BJ (cell line): ENCODE measurements around the gene KCNIP1. TPM values are rescaled to one million over a fixed set of nuclear protein-coding genes. Genes with fewer than 3 reads are reported as not detected.

Source experiments
- CTCF ChIA-PET: fragments of 350-600 bp; formaldehyde crosslinking; extraction: SDS; loops from one replicate; lab custom pipeline; 2021; ENCODE audit warnings: antibody characterized with exemption, inconsistent platforms; lab: Yijun Ruan, JAX
- POLR2A ChIA-PET: fragments of 300-600 bp; sonication (Branson Sonifier 250); formaldehyde crosslinking; extraction: SDS; loops from one replicate; lab custom pipeline; 2021; ENCODE audit warnings: antibody characterized with exemption; lab: Charles Lee
- DNase-seq: peaks from one replicate; pipeline ENCODE4 v3.0.0-alpha.2; 2011; ENCODE audit warnings: low read depth
- H3K27me3 ChIP-seq: 2 replicates; pipeline ENCODE4 v1.6.0; 2011; ENCODE audit warnings: low read length; ENCODE audit not compliant: control insufficient read depth, insufficient read depth
- H3K36me3 ChIP-seq: 2 replicates; pipeline ENCODE4 v1.5.1; 2011; ENCODE audit warnings: low read length; ENCODE audit not compliant: control insufficient read depth, insufficient read depth
- H3K4me3 ChIP-seq: 2 replicates; pipeline ENCODE4 v1.5.1; 2011; ENCODE audit warnings: low read depth, mild to moderate bottlenecking, control low read depth, low read length
- polyA plus RNA-seq: library from polyadenylated mRNA; depleted of rRNA; stranded (reverse); fragments of >200 nt; gene quantifications from 2 replicates; pipeline ENCODE4 v1.2.3, GENCODE V29; 2011
- TF ChIP-seq, protein P1 (sequence below): IDR thresholded peaks from 2 replicates; pipeline ENCODE4 v1.5.1; 2011; ENCODE audit warnings: low read depth, mild to moderate bottlenecking, control low read depth, inconsistent platforms, low read length, moderate library complexity; ENCODE audit not compliant: insufficient read depth

KCNIP1 gene
- polyA plus RNA-seq, 1 experiment = not detected

DNA sequence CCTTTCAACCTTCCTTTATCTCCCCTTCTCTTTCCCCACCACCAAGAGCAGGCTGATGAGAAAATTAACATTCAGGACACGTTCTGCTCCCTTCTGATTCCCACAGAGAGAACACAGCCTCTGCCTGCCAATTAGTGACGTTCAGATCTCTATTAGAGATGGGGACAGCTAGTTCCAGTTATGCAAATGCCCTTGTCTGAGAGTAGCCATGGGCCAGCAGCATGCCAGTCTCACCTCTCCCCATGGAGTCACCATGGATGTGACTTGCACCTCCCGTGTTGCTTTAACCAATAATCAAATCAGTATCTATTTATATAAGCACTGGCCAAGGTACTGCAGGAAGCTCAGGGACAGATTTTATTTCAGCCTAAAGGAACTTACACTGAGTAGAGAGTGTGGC, 61.3 kb downstream of the KCNIP1 start:
- Histone ChIP-seq H3K4me3 (no peak overlapping the region), H3K27me3 (peaks cover under 1% of the 10 kb centered on the region; the same call in 1 of the 2 replicates), H3K36me3 (no peaks in the 10 kb centered on the region)
- ChIA-PET POLR2A (no interaction called here), CTCF (interaction anchor here (1.1 kb wide), 1 partner anchor 68 kb away, joined by 3 read pairs; no protein-coding TSS in a partner anchor)
- DNase-seq = no peak
- TF ChIP-seq, protein P1, sequence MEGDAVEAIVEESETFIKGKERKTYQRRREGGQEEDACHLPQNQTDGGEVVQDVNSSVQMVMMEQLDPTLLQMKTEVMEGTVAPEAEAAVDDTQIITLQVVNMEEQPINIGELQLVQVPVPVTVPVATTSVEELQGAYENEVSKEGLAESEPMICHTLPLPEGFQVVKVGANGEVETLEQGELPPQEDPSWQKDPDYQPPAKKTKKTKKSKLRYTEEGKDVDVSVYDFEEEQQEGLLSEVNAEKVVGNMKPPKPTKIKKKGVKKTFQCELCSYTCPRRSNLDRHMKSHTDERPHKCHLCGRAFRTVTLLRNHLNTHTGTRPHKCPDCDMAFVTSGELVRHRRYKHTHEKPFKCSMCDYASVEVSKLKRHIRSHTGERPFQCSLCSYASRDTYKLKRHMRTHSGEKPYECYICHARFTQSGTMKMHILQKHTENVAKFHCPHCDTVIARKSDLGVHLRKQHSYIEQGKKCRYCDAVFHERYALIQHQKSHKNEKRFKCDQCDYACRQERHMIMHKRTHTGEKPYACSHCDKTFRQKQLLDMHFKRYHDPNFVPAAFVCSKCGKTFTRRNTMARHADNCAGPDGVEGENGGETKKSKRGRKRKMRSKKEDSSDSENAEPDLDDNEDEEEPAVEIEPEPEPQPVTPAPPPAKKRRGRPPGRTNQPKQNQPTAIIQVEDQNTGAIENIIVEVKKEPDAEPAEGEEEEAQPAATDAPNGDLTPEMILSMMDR = no peak

DNA sequence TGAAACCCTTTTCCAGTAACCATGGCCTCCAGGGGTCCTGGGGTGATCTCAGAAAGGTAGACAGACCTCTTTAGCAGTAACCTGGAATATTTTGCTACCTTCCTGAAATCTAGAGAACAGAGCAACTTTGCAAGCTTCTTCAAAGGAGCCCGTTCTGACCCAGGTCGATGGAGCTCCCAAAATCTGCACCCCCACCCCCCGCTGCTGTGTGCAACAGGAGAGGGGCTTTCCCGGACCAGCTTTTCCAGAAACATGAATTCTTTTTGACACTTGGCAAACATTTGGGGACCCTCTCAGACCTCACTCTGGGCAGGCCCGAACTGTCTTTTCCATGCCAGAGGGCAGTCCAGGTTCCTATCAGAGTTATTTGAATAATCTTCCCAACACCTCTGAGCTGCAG, 65.3 kb downstream of the KCNIP1 start:
- POLR2A ChIA-PET = no interaction called here
- CTCF ChIA-PET = no interaction called here
- TF ChIP-seq, protein P1 = no peak

DNA sequence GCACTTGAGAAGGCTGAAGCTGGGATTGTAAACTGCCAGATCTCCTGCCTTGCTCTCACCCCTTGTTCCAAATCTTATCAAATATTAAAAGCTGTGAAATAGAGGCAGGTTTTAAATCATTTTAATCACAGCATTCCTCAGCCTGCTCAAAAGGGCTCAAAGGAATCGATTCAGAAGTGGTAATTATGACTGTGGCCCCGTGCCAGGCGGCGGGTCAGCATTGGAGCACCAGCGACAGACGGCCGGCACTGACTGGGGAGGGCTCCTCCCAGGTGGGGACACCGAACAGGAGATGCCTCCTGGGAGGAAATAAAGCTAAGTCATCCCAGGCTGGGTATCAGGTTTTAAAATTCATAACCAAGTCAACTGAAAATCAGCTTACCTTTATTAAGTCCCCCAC, 66.7 kb downstream of the KCNIP1 start:
- no peak overlapping the region for H3K4me3 ChIP-seq
- DNase-seq = no peak
- no peaks in the 10 kb centered on the region; the same call in 1 of the 2 replicates for H3K27me3 ChIP-seq
- CTCF ChIA-PET = interaction anchor here (0.6 to 1.1 kb wide), 3 partner anchors 50 to 232 kb away, joined by 3 to 4 read pairs (median 3); no protein-coding TSS in a partner anchor
- TF ChIP-seq, protein P1 = no peak
- POLR2A ChIA-PET = no interaction called here
- H3K36me3 ChIP-seq = no peaks in the 10 kb centered on the region

More for the DNA sequence above, 65.3 kb downstream of the KCNIP1 start:
- Histone ChIP-seq H3K4me3 (no peak overlapping the region), H3K36me3 (no peaks in the 10 kb centered on the region), H3K27me3 (no peaks in the 10 kb centered on the region; the same call in 1 of the 2 replicates)
- no peak for DNase-seq

DNA sequence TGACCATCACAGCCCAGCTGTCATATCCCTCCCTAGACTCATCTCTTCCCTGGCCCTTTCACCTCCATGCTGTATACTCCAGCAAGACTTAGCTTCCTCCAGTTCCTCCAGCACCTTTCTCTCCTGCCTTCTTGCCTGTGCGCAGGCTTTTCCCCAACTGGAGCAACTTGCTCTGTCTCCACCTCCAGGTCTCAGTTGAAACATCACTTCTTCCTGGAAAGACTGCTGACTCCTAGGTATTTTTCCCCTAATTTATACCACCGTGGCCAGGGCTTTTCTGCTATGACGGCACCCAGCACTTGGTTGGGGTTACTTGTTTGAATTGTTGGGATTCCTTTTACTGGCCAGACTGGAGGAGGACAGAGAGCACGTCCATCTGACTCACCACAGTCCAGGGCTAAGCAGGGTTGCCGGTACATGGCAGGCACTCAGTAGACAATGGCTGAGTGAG, 67.5 kb downstream of the KCNIP1 start:
- Histone ChIP-seq H3K36me3 (no peaks in the 10 kb centered on the region), H3K4me3 (no peak overlapping the region), H3K27me3 (no peaks in the 10 kb centered on the region; the same call in 1 of the 2 replicates)
- DNase-seq = no peak
- CTCF ChIA-PET = interaction anchor here (1.1 kb wide), 2 partner anchors 63 to 346 kb away, joined by 3 read pairs; no protein-coding TSS in a partner anchor
- POLR2A ChIA-PET = no interaction called here
- TF ChIP-seq, protein P1 = no peak

DNA sequence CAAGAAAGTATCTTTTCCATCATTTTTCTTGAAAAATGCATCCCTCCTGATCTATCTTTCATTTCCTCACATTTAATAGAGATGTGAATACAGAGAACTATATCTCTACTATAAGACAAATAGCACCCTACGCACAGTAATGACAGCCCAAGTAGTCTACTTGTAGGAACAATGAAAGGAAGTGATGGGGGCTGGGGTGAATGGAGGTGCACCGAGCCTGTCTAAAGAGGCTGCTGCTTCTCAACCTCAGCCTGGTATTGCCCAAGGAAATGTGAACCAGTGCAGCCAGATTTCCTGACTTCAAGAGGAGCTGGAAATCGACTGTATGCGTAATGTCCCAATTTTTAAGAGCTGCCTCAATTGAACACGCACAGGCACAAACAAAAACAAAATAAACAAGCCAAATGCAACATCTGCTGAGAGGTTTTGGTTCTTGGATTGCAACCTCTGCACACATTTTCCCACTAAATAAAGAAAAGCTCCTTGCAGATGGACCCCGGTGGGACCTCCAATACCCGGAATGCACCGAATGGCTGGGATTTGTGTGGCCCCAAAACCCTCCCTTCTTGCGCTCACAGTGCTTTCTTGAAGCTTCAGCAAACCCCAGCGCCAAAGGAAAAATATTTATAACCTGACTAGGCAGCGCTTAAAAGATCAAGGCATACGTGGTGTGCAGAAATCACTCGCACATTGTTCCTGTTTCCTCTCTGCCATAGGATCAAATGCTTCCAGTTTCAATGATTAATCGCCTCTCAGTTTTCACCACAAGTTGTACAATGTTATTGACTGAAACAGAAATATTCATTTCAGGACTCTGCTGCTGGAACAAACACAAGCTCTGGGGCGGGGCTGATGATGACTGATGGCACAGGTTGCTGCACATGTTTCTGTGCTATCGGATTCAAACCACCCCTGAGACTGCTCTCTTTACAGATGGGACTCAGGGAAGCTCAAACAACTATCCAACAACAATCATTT, 68.3 kb downstream of the KCNIP1 start:
- no peak for DNase-seq
- no peaks in the 10 kb centered on the region; the same call in 1 of the 2 replicates for H3K27me3 ChIP-seq
- H3K4me3 ChIP-seq = no peak overlapping the region
- TF ChIP-seq, protein P1 = no peak
- H3K36me3 ChIP-seq = no peaks in the 10 kb centered on the region
- CTCF ChIA-PET = interaction anchor here (1.1 to 1.5 kb wide), 2 partner anchors 60 to 347 kb away, joined by 3 read pairs; no protein-coding TSS in a partner anchor
- POLR2A ChIA-PET = no interaction called here
